ENCODE data around the gene USP48. TPM values are rescaled to one million over a fixed set of nuclear protein-coding genes. Genes with fewer than 3 reads are reported as not detected.
"Not testable (repeated sequence)": the region's sequence is repeated elsewhere in the genome, so short reads cannot be mapped to it uniquely, and the experiment has no call there.

The USP48 gene
- total RNA-seq, 1 donor from 2014 or later = 41.8 TPM

- intact Hi-C loops (cut with DNase I) = no loop called here
- no peak for ATAC-seq (ENCODE audit: poor library complexity)
- no peak for DNase-seq
Observed at GRCh38 chr1:21779613-21780521, 3.1 kb downstream of the USP48 start.

GRCh38 chr1:21778405-21778727 is 4.6 kb downstream of the USP48 start:
- intact Hi-C loops (cut with DNase I) = no loop called here
- ATAC-seq (ENCODE audit: poor library complexity) (no peak), DNase-seq (no peak)

- intact Hi-C loops (cut with DNase I); DNase-seq; ATAC-seq (ENCODE audit: poor library complexity): not testable (repeated sequence)
Observed at GRCh38 chr1:21776925-21777324, 6.0 kb downstream of the USP48 start.

GRCh38 chr1:21775985-21776562 is 6.9 kb downstream of the USP48 start:
- ATAC-seq (ENCODE audit: poor library complexity) = no peak
- intact Hi-C loops (cut with DNase I) = no loop called here
- no peak for DNase-seq

- intact Hi-C loops (cut with DNase I) = no loop called here
- ATAC-seq (ENCODE audit: poor library complexity) (no peak), DNase-seq (no peak)
Observed at GRCh38 chr1:21775550-21775914, 7.4 kb downstream of the USP48 start.

GRCh38 chr1:21774835-21775549 is 8.0 kb downstream of the USP48 start:
- DNase-seq (no peak), ATAC-seq (ENCODE audit: poor library complexity) (no peak)
- intact Hi-C loops (cut with DNase I) = no loop called here

GRCh38 chr1:21773585-21773984 is 9.4 kb downstream of the USP48 start:
- intact Hi-C loops (cut with DNase I) = no loop called here
- no peak for DNase-seq
- ATAC-seq (ENCODE audit: poor library complexity) = no peak

GRCh38 chr1:21771672-21772071 is 11.3 kb downstream of the USP48 start:
- intact Hi-C loops (cut with DNase I); ATAC-seq (ENCODE audit: poor library complexity); DNase-seq: not testable (repeated sequence)

- not testable (repeated sequence) for DNase-seq; ATAC-seq (ENCODE audit: poor library complexity)
Observed at GRCh38 chr1:21770602-21771001, 12.3 kb downstream of the USP48 start.

GRCh38 chr1:21770201-21770600 is 12.7 kb downstream of the USP48 start:
- no peak for ATAC-seq (ENCODE audit: poor library complexity)
- DNase-seq = no peak
- intact Hi-C loops (cut with DNase I) = no loop called here

More at GRCh38 chr1:21770602-21771001, 12.3 kb downstream of the USP48 start:
- intact Hi-C loops (cut with DNase I) = not testable (repeated sequence)

GRCh38 chr1:21767106-21767505 is 15.8 kb downstream of the USP48 start:
- ATAC-seq (ENCODE audit: poor library complexity); DNase-seq; intact Hi-C loops (cut with DNase I): not testable (repeated sequence)

GRCh38 chr1:21766210-21766609 is 16.7 kb downstream of the USP48 start:
- no peak for DNase-seq
- intact Hi-C loops (cut with DNase I) = no loop called here
- no peak for ATAC-seq (ENCODE audit: poor library complexity)

GRCh38 chr1:21764615-21765423 is 18.1 kb downstream of the USP48 start:
- DNase-seq = peak; percentile 68

GRCh38 chr1:21763694-21764419 is 19.1 kb downstream of the USP48 start:
- ATAC-seq (ENCODE audit: poor library complexity) (peak; percentile 62), DNase-seq (no peak)
- intact Hi-C loops (cut with DNase I) = no loop called here

More at GRCh38 chr1:21764615-21765423, 18.1 kb downstream of the USP48 start:
- intact Hi-C loops (cut with DNase I) = no loop called here
- ATAC-seq (ENCODE audit: poor library complexity) = peak; percentile 75

GRCh38 chr1:21763236-21763635 is 19.7 kb downstream of the USP48 start:
- DNase-seq (no peak), ATAC-seq (ENCODE audit: poor library complexity) (no peak)
- intact Hi-C loops (cut with DNase I) = no loop called here

GRCh38 chr1:21762022-21762404 is 20.9 kb downstream of the USP48 start:
- no peak for ATAC-seq (ENCODE audit: poor library complexity)
- no peak for DNase-seq
- intact Hi-C loops (cut with DNase I) = no loop called here

GRCh38 chr1:21761052-21761451 is 21.9 kb downstream of the USP48 start:
- no peak for DNase-seq
- intact Hi-C loops (cut with DNase I) = no loop called here
- ATAC-seq (ENCODE audit: poor library complexity) = no peak

GRCh38 chr1:21759818-21760217 is 23.1 kb downstream of the USP48 start:
- ATAC-seq (ENCODE audit: poor library complexity) = no peak
- intact Hi-C loops (cut with DNase I) = no loop called here
- DNase-seq = no peak

All from Right ventricle myocardium superior (tissue), 1 donor.